ENCODE data around the gene C10orf143.

DNA sequence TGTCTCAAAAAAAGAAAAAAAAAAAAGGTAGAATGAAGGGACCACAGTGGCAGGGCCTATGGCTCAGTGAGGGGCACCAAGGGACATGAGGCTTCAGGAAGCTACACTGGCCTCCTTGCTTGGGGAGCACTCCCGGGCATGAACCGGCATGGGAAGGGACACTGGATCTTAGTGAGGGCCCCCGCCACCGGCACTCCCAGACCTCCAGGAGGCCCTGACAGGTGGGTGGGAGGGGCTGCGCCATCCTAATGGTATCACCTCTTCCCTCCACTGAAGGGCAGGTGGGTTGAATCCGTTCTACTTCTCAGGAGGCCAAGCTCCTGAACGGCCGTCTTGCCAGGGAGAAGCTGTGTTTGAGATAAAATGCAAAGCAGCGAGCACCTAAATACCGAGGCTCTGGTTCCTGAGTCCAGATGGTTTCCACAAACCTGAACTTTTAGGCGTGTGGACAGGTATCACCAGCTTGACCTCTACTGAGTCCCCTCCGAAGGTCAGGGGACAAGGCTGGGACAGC lies 69.8 kb downstream of the C10orf143 start:
- no peak for TF ChIP-seq POLR2AphosphoS5 (IDR thresholded peaks at IDR 0.05)
- TF ChIP-seq, protein P1, sequence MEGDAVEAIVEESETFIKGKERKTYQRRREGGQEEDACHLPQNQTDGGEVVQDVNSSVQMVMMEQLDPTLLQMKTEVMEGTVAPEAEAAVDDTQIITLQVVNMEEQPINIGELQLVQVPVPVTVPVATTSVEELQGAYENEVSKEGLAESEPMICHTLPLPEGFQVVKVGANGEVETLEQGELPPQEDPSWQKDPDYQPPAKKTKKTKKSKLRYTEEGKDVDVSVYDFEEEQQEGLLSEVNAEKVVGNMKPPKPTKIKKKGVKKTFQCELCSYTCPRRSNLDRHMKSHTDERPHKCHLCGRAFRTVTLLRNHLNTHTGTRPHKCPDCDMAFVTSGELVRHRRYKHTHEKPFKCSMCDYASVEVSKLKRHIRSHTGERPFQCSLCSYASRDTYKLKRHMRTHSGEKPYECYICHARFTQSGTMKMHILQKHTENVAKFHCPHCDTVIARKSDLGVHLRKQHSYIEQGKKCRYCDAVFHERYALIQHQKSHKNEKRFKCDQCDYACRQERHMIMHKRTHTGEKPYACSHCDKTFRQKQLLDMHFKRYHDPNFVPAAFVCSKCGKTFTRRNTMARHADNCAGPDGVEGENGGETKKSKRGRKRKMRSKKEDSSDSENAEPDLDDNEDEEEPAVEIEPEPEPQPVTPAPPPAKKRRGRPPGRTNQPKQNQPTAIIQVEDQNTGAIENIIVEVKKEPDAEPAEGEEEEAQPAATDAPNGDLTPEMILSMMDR (IDR thresholded peaks at IDR 0.05): no peak
- no peak for TF ChIP-seq POLR2A (IDR thresholded peaks at IDR 0.05; ENCODE audit: low read depth)
- no peak for TF ChIP-seq EP300 (IDR thresholded peaks at IDR 0.05)
